Lower leg skin (tissue), 3 donors: ENCODE data around the gene STUB1.

Experiments used
- CTCF ChIP-seq, 3 donors: fragments of 450-650 bp; IDR thresholded peaks; one replicate each; pipeline ENCODE4 v1.5.1; 2016; ENCODE audit warnings: antibody characterized with exemption in 3 of 3, mild to moderate bottlenecking in 3 of 3, moderate library complexity in 2 of 3
- POLR2A ChIP-seq, 2 donors: fragments of 450-650 bp; IDR thresholded peaks; one replicate each; pipeline ENCODE4 v1.6.1; 2016 to 2017; ENCODE audit warnings: antibody characterized with exemption in 2 of 2, mild to moderate bottlenecking in 1 of 2, moderate library complexity in 1 of 2

GRCh38 chr16:708959-709358 is 28.7 kb downstream of the STUB1 start:
- TF ChIP-seq CTCF (IDR thresholded peaks at IDR 0.05), result no peak
- no peak for TF ChIP-seq POLR2A (IDR thresholded peaks at IDR 0.05)
